Endothelial cell of umbilical vein (primary cell): ENCODE data around the gene SPG7. TPM values are rescaled to one million over a fixed set of nuclear protein-coding genes. Genes with fewer than 3 reads are reported as not detected.

Experiments
- BruUV-seq: library from RNA; stranded (reverse); fragments of 400-500 nt; replicated peaks from 2 replicates; lab custom pipeline; 2021; lab: Mats Ljungman, UMichigan
- CTCF ChIA-PET: fragments of 300-600, 350-600 bp; sonication (Branson Sonifier 250); formaldehyde crosslinking; loops from one replicate; lab custom pipeline; 2021; ENCODE audit warnings: antibody characterized with exemption, inconsistent platforms; lab: Charles Lee
- POLR2A ChIA-PET: fragments of 300-600, 350-600 bp; sonication (Branson Sonifier 250); formaldehyde crosslinking; loops from one replicate; lab custom pipeline; 2021; ENCODE audit warnings: antibody characterized with exemption, inconsistent platforms; lab: Charles Lee
- DNase-seq: peaks from one replicate; pipeline ENCODE4 v3.0.0-alpha.2; 2011; ENCODE audit warnings: low read depth, low spot score
- FAIRE-seq: peaks from 2 replicates; lab custom pipeline; 2011; peaks lifted over from hg19 to GRCh38; lab: Jason Lieb, UNC
- H2AFZ ChIP-seq: 2 replicates; pipeline ENCODE4 v1.6.0; 2012; ENCODE audit warnings: low read depth, low read length, control low read depth, inconsistent platforms
- H3K27ac ChIP-seq: 2 replicates; pipeline ENCODE4 v1.5.1; 2011; ENCODE audit warnings: low read depth, mild to moderate bottlenecking, control low read depth, low read length, moderate library complexity; ENCODE audit not compliant: insufficient read depth
- H3K27me3 ChIP-seq, 2 experiments: 2 replicates each; pipeline versions ENCODE4 v1.6.0 to v1.6.1; 2011; ENCODE audit warnings: low read length in 2 of 2, mixed read lengths in 1 of 2; ENCODE audit not compliant: control insufficient read depth in 2 of 2, insufficient read depth in 2 of 2
- H3K36me3 ChIP-seq, 2 experiments: 2 replicates in 1 of 2; 3 replicates in 1 of 2; pipeline ENCODE4 v1.5.1; 2011; ENCODE audit warnings: low read length in 2 of 2, mild to moderate bottlenecking in 1 of 2, moderate library complexity in 1 of 2; ENCODE audit not compliant: control insufficient read depth in 2 of 2, insufficient read depth in 2 of 2; ENCODE audit errors: extremely low read depth in 1 of 2
- H3K4me1 ChIP-seq: 3 replicates; pipeline ENCODE4 v1.5.1; 2011; ENCODE audit warnings: mild to moderate bottlenecking, low read length; ENCODE audit not compliant: control insufficient read depth, insufficient read depth; ENCODE audit errors: extremely low read depth
- H3K4me2 ChIP-seq: 2 replicates; pipeline ENCODE4 v1.6.1; 2011; ENCODE audit warnings: low read length, control low read depth, mixed read lengths; ENCODE audit not compliant: insufficient read depth
- H3K4me3 ChIP-seq, 3 experiments: fragments of 200-600 bp in 1 of 3; sonication (generic), shearing (Covaris generic) in 1 of 3; replicated peaks in 1 of 3; 2 replicates each; pipeline ENCODE4 v1.5.1; 2011 to 2016; ENCODE audit warnings: control low read depth in 3 of 3, low read length in 3 of 3, mild to moderate bottlenecking in 2 of 3, inconsistent platforms in 1 of 3, low read depth in 1 of 3, moderate library complexity in 1 of 3; ENCODE audit not compliant: insufficient read depth in 1 of 3
- H3K79me2 ChIP-seq: 2 replicates; pipeline ENCODE4 v1.6.0; 2012; ENCODE audit warnings: low read length, inconsistent platforms; ENCODE audit not compliant: control insufficient read depth, insufficient read depth
- H3K9ac ChIP-seq: replicated peaks from 2 replicates; pipeline ENCODE3; 2011; ENCODE audit warnings: low read length, control low read depth; ENCODE audit not compliant: insufficient read depth; ENCODE audit errors: extremely low read depth
- H3K9me1 ChIP-seq: replicated peaks from 3 replicates; pipeline ENCODE4 v1.6.0; 2011; ENCODE audit warnings: mild to moderate bottlenecking, low read length; ENCODE audit not compliant: control insufficient read depth, insufficient read depth; ENCODE audit errors: extremely low read depth
- H3K9me3 ChIP-seq: replicated peaks from 2 replicates; pipeline ENCODE4 v1.5.1; 2012; ENCODE audit warnings: low read length, inconsistent platforms; ENCODE audit not compliant: control insufficient read depth, insufficient read depth
- H4K20me1 ChIP-seq: replicated peaks from 2 replicates; pipeline ENCODE3; 2011; ENCODE audit warnings: mild to moderate bottlenecking, low read length; ENCODE audit not compliant: control insufficient read depth, insufficient read depth; ENCODE audit errors: extremely low read depth
- CTCF ChIP-seq, 2 donors: IDR thresholded peaks; 1 replicate in 1 of 2; 2 replicates in 1 of 2; pipeline ENCODE4 v1.5.1; 2011; ENCODE audit warnings: low read length in 2 of 2, mild to moderate bottlenecking in 2 of 2, moderate library complexity in 2 of 2, control low read depth in 1 of 2, inconsistent platforms in 1 of 2, low read depth in 1 of 2; ENCODE audit not compliant: insufficient read depth in 1 of 2; ENCODE audit errors: extremely low read depth in 1 of 2
- EZH2 ChIP-seq: IDR thresholded peaks from 2 replicates; pipeline ENCODE4 v1.6.1; 2012; ENCODE audit warnings: borderline replicate concordance, low read depth, mild to moderate bottlenecking, moderate library complexity, low read length, inconsistent platforms; ENCODE audit not compliant: severe bottlenecking
- FOS ChIP-seq: IDR thresholded peaks from 2 replicates; pipeline ENCODE4 v1.6.1; 2011; ENCODE audit warnings: mild to moderate bottlenecking, low read length, moderate library complexity, borderline replicate concordance; ENCODE audit not compliant: insufficient read depth
- GATA2 ChIP-seq: IDR thresholded peaks from 2 replicates; pipeline ENCODE4 v1.7.0; 2011; ENCODE audit warnings: low read depth, mild to moderate bottlenecking, moderate library complexity, mixed read lengths, low read length; ENCODE audit not compliant: insufficient read length, insufficient read depth
- JUN ChIP-seq: IDR thresholded peaks from 2 replicates; pipeline ENCODE4 v1.6.1; 2011; ENCODE audit warnings: borderline replicate concordance, low read depth; ENCODE audit not compliant: insufficient read length, insufficient read depth
- MYC ChIP-seq: IDR thresholded peaks from one replicate; pipeline ENCODE4 v1.6.1; 2011; ENCODE audit warnings: mild to moderate bottlenecking, low read depth, low read length
- POLR2A ChIP-seq: IDR thresholded peaks from 2 replicates; pipeline ENCODE4 v1.6.1; 2012; ENCODE audit warnings: low read depth, mild to moderate bottlenecking, control low read depth, low read length
- POLR2AphosphoS5 ChIP-seq: IDR thresholded peaks from 2 replicates; pipeline ENCODE4 v1.6.1; 2012; ENCODE audit warnings: low read depth, mild to moderate bottlenecking, control low read depth, low read length, moderate library complexity; ENCODE audit not compliant: insufficient read depth
- dilution Hi-C: fragments of 300-500 bp; cut with MboI; formaldehyde crosslinking; loops from one replicate; pipeline ENCODE4 v1.15.0; 2019; ENCODE audit warnings: low sequenced_read_pairs; ENCODE audit not compliant: extremely low pct_ligation_motif_present
- intact Hi-C: fragments of 100-400 bp; cut with micrococcal nuclease; formaldehyde crosslinking; loops from one replicate; pipeline ENCODE4 v1.10.0; 2022
- polyA plus RNA-seq, 4 experiments: library from polyadenylated mRNA; depleted of rRNA in 3 of 4; stranded (reverse) in 3 of 4; unstranded in 1 of 4; fragments of >200 nt; gene quantifications; 2 replicates each; pipeline versions ENCODE4 v1.2.1 to v1.2.3, GENCODE V29; 2011 to 2012; ENCODE audit warnings: missing spikeins in 1 of 4
- total RNA-seq: library from RNA; stranded (reverse); gene quantifications from 2 replicates; pipeline ENCODE4 v1.2.3, GENCODE V29; 2021
- TF ChIP-seq, protein P1 (sequence below): IDR thresholded peaks from 2 replicates; pipeline ENCODE4 v1.6.1; 2011; ENCODE audit not compliant: insufficient read depth, insufficient read length

SPG7 gene
- total and polyA plus RNA-seq, 2 donors (not counting 3 experiments of a cell fraction or from before 2014, with no cell fraction given): 90.2 to 146 TPM

- DNase-seq (no peak), FAIRE-seq (no peak)
- H3K4me2 ChIP-seq: no peak overlapping the region
- no peaks in the 10 kb centered on the region for H3K36me3 ChIP-seq
- dilution Hi-C loops: no loop called here
- no TSS peak for BruUV-seq
- H3K4me3 ChIP-seq: no peak overlapping the region
- no peak overlapping the region for H3K9ac ChIP-seq
- H3K27me3 ChIP-seq: peaks cover 0 to 1% of the 10 kb centered on the region in 2 experiments
- H3K79me2 ChIP-seq: no peaks in the 10 kb centered on the region
- H3K9me1 ChIP-seq: no peaks in the 10 kb centered on the region
- POLR2A ChIA-PET: no interaction called here
- TF ChIP-seq JUN (no peak), CTCF (IDR thresholded peaks at IDR 0.05; ENCODE audit: extremely low read depth in 1 of 2, insufficient read depth in 1 of 2, low read depth in 1 of 2, low read length in 2 of 2) (no peak), FOS (no peak), GATA2 (no peak), POLR2A (no peak), POLR2AphosphoS5 (no peak), MYC (no peak), EZH2 (no peak)
- TF ChIP-seq, protein P1, sequence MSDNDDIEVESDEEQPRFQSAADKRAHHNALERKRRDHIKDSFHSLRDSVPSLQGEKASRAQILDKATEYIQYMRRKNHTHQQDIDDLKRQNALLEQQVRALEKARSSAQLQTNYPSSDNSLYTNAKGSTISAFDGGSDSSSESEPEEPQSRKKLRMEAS: no peak
- no peaks in the 10 kb centered on the region for H4K20me1 ChIP-seq
- no peak overlapping the region for H3K27ac ChIP-seq
- intact Hi-C loops: loop anchor here (10.0 kb wide), 1 partner anchor 145 kb away; the partner anchor contains the start of genes VPS9D1 and ZNF276
- peaks cover 25% of the 10 kb centered on the region for H3K4me1 ChIP-seq
- CTCF ChIA-PET: no interaction called here
- H3K9me3 ChIP-seq: no peaks in the 10 kb centered on the region
- H2AFZ ChIP-seq: no peak overlapping the region
Observed at GRCh38 chr16:89579351-89579750, 71.1 kb downstream of the SPG7 start.
